GM23338 (cell line): ENCODE measurements around the gene WDR44. TPM values are rescaled to one million over a fixed set of nuclear protein-coding genes. Genes with fewer than 3 reads are reported as not detected.

ENCODE experiments used
- CREB1 ChIP-seq: fragments of 250-450 bp; sonication (Bioruptor Pico); IDR thresholded peaks from 2 replicates; pipeline ENCODE4 v1.5.0; 2020; ENCODE audit warnings: low read depth, mild to moderate bottlenecking, moderate library complexity
- ETS1 ChIP-seq: IDR thresholded peaks from 2 replicates; pipeline ENCODE4 v1.6.1; 2016; ENCODE audit warnings: antibody characterized with exemption
- EZH2 ChIP-seq: fragments of 200-600 bp; sonication (generic); IDR thresholded peaks from one replicate; pipeline ENCODE4 v1.8.0; 2017; ENCODE audit warnings: antibody characterized with exemption, mild to moderate bottlenecking, low read depth; ENCODE audit not compliant: unreplicated experiment
- EZH2phosphoT487 ChIP-seq: fragments of 200-600 bp; sonication (generic); IDR thresholded peaks from one replicate; pipeline ENCODE4 v1.8.1; 2018; ENCODE audit warnings: antibody characterized with exemption; ENCODE audit not compliant: unreplicated experiment
- JUNB ChIP-seq: IDR thresholded peaks from one replicate; pipeline ENCODE4 v1.6.1; 2016; ENCODE audit warnings: antibody characterized with exemption; ENCODE audit not compliant: unreplicated experiment
- NANOG ChIP-seq: IDR thresholded peaks from 2 replicates; pipeline ENCODE4 v1.6.1; 2016; ENCODE audit warnings: antibody characterized with exemption, borderline replicate concordance
- STAT1 ChIP-seq: IDR thresholded peaks from one replicate; pipeline ENCODE4 v1.6.1; 2016; ENCODE audit warnings: antibody characterized with exemption; ENCODE audit not compliant: unreplicated experiment
- ZNF114 ChIP-seq: fragments of 250-450 bp; sonication (Bioruptor Pico); IDR thresholded peaks from 2 replicates; pipeline ENCODE4 v1.5.0; 2020; ENCODE audit warnings: mild to moderate bottlenecking, moderate library complexity
- ZNF331 ChIP-seq: fragments of 250-450 bp; sonication (Bioruptor Pico); IDR thresholded peaks from 2 replicates; pipeline ENCODE4 v1.5.0; 2020; ENCODE audit warnings: low read depth, mild to moderate bottlenecking, moderate library complexity
- ZNF462 ChIP-seq: fragments of 250-450 bp; sonication (Bioruptor Pico); IDR thresholded peaks from 2 replicates; pipeline ENCODE4 v1.5.0; 2020; ENCODE audit warnings: mild to moderate bottlenecking, moderate library complexity
- polyA plus RNA-seq: library from polyadenylated mRNA; unstranded; fragments of >200 nt; fragmentation: Nextera tagmentation; extraction: Ambion mirVana; gene quantifications from 2 replicates; pipeline ENCODE4 v1.2.1, GENCODE V29; 2016
- total RNA-seq: library from RNA; depleted of rRNA; stranded (reverse); fragments of >200 nt; shearing (Covaris generic); gene quantifications from 2 replicates; pipeline ENCODE4 v1.2.3, GENCODE V29; 2014
- TF ChIP-seq, protein P1 (sequence below): IDR thresholded peaks from one replicate; pipeline ENCODE4 v1.6.1; 2018; ENCODE audit warnings: antibody characterized with exemption; ENCODE audit not compliant: unreplicated experiment

WDR44 gene
- total and polyA plus RNA-seq, 2 experiments from 2014 or later = 17.5 to 21.0 TPM

DNA sequence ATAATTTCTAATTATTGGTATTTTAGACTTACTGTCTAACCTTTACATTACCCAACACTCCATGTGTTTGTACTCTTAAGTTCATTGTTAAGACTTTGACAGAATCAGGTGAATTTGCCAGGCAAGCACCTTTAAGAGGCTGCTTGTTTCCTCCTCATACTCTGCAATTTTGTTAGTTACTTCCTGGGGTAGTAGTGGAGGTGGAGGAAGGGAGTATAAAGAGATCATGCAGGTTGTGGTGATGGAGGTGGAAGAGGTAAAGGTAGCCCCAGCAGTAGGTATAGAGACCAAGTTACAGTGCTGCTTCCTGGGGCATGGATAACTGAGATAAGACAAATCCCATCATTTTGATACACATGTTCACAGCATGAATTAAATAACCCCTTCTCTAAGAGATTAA lies 6.7 kb downstream of the WDR44 start (continued):
- TF ChIP-seq ZNF462 (no peak), ETS1 (no peak), ZNF331 (CRISPR knock-in tag) (no peak), NANOG (no peak), EZH2 (no peak), JUNB (no peak), ZNF114 (CRISPR knock-in tag) (no peak), EZH2phosphoT487 (no peak), STAT1 (no peak), CREB1 (CRISPR knock-in tag) (no peak)
- TF ChIP-seq, protein P1, sequence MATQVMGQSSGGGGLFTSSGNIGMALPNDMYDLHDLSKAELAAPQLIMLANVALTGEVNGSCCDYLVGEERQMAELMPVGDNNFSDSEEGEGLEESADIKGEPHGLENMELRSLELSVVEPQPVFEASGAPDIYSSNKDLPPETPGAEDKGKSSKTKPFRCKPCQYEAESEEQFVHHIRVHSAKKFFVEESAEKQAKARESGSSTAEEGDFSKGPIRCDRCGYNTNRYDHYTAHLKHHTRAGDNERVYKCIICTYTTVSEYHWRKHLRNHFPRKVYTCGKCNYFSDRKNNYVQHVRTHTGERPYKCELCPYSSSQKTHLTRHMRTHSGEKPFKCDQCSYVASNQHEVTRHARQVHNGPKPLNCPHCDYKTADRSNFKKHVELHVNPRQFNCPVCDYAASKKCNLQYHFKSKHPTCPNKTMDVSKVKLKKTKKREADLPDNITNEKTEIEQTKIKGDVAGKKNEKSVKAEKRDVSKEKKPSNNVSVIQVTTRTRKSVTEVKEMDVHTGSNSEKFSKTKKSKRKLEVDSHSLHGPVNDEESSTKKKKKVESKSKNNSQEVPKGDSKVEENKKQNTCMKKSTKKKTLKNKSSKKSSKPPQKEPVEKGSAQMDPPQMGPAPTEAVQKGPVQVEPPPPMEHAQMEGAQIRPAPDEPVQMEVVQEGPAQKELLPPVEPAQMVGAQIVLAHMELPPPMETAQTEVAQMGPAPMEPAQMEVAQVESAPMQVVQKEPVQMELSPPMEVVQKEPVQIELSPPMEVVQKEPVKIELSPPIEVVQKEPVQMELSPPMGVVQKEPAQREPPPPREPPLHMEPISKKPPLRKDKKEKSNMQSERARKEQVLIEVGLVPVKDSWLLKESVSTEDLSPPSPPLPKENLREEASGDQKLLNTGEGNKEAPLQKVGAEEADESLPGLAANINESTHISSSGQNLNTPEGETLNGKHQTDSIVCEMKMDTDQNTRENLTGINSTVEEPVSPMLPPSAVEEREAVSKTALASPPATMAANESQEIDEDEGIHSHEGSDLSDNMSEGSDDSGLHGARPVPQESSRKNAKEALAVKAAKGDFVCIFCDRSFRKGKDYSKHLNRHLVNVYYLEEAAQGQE = no peak
